Endothelial cell (in vitro differentiated cells): ENCODE measurements around the gene CD164. TPM values are rescaled to one million over a fixed set of nuclear protein-coding genes. Genes with fewer than 3 reads are reported as not detected.

Experiments
- DNase-seq: peaks from one replicate; pipeline ENCODE4 v3.0.0; 2021; ENCODE audit warnings: low spot score
- H3K27ac Mint-ChIP-seq: one replicate; pipeline ENCODE4 v1.8.0; 2021; ENCODE audit warnings: mixed read lengths, inconsistent platforms; ENCODE audit not compliant: unreplicated experiment
- H3K27me3 Mint-ChIP-seq: one replicate; pipeline ENCODE4 v1.8.0; 2021; ENCODE audit warnings: mild to moderate bottlenecking, moderate library complexity, mixed read lengths, inconsistent platforms; ENCODE audit not compliant: unreplicated experiment
- H3K36me3 Mint-ChIP-seq: one replicate; pipeline ENCODE4 v1.8.0; 2021; ENCODE audit warnings: mild to moderate bottlenecking, low read depth, mixed read lengths, inconsistent platforms; ENCODE audit not compliant: unreplicated experiment
- H3K4me1 Mint-ChIP-seq: one replicate; pipeline ENCODE4 v1.8.0; 2021; ENCODE audit warnings: mild to moderate bottlenecking, mixed read lengths, inconsistent platforms; ENCODE audit not compliant: unreplicated experiment
- H3K4me3 Mint-ChIP-seq: one replicate; pipeline ENCODE4 v1.8.0; 2021; ENCODE audit warnings: mild to moderate bottlenecking, mixed read lengths, inconsistent platforms; ENCODE audit not compliant: unreplicated experiment
- H3K9me3 Mint-ChIP-seq: one replicate; pipeline ENCODE4 v1.8.0; 2021; ENCODE audit warnings: mixed read lengths, inconsistent platforms; ENCODE audit not compliant: unreplicated experiment
- CTCF ChIP-seq: fragments of 200-600 bp; sonication (generic); IDR thresholded peaks from one replicate; pipeline ENCODE4 v1.5.0; 2021; ENCODE audit warnings: antibody characterized with exemption; ENCODE audit not compliant: unreplicated experiment
- total RNA-seq: library from RNA; stranded (reverse); fragmentation: NEBNext Ultra II Directional; extraction: Animal tissue kit (Norgen Biotek cat#: 25700); gene quantifications from one replicate; pipeline ENCODE4 v1.2.1, GENCODE V29; 2021; ENCODE audit not compliant: unreplicated experiment

The CD164 gene
- total RNA-seq, 1 donor from 2014 or later: 220 TPM

GRCh38 chr6:109358204-109358603, 24.1 kb downstream of the CD164 start:
- no peak for TF ChIP-seq CTCF
- H3K9me3 Mint-ChIP-seq: no peaks in the 10 kb centered on the region
- no peak for DNase-seq
- no peaks in the 10 kb centered on the region for H3K4me1 Mint-ChIP-seq
- no peak overlapping the region for H3K27ac Mint-ChIP-seq
- H3K36me3 Mint-ChIP-seq: peaks cover 65% of the 10 kb centered on the region
- H3K4me3 Mint-ChIP-seq: peak overlapping the region; percentile 39
- no peaks in the 10 kb centered on the region for H3K27me3 Mint-ChIP-seq

GRCh38 chr6:109356237-109356636, 26.0 kb downstream of the CD164 start:
- Mint-ChIP-seq H3K36me3 (peaks cover 68% of the 10 kb centered on the region), H3K27me3 (no peaks in the 10 kb centered on the region), H3K27ac (no peak overlapping the region), H3K4me3 (no peak overlapping the region), H3K4me1 (peaks cover 12% of the 10 kb centered on the region), H3K9me3 (no peaks in the 10 kb centered on the region)
- TF ChIP-seq CTCF: no peak
- no peak for DNase-seq

- H3K4me3 Mint-ChIP-seq: no peak overlapping the region
- no peak for DNase-seq
- no peak for TF ChIP-seq CTCF
- no peaks in the 10 kb centered on the region for H3K27me3 Mint-ChIP-seq
- peaks cover 12% of the 10 kb centered on the region for H3K4me1 Mint-ChIP-seq
- no peaks in the 10 kb centered on the region for H3K9me3 Mint-ChIP-seq
- no peak overlapping the region for H3K27ac Mint-ChIP-seq
- peaks cover 21% of the 10 kb centered on the region for H3K36me3 Mint-ChIP-seq
Observed at GRCh38 chr6:109351231-109352130, 30.8 kb downstream of the CD164 start.

DNA sequence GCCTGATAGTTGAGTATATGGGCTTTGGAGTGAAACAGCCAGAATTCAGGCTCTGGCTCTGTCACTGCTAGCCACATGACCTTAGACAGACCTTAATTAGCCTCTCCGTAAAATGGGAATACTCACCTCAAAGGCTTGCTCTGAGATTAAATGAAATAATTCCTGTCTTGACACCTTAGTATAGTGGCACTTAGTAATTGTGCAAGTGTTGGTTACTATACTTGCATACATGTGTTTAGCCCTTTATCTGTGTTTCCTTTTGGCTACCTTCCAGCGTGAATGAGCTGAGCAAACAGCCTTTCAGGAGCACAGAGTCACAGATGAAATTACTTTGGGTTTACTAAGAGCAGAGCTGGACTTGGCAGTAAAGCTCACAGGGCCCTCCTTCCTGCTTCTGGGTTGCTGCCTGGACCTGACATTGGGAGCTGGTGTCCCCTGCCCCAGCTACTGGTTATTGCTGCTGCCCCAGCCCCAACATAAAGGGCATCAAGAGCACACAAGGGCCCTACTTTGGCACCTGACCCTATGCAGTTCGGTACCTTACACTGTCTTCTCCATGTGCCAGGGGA, 32.8 kb downstream of the CD164 start:
- Mint-ChIP-seq H3K4me3 (no peak overlapping the region), H3K27ac (no peak overlapping the region), H3K27me3 (no peaks in the 10 kb centered on the region), H3K36me3 (peaks cover 16% of the 10 kb centered on the region), H3K9me3 (no peaks in the 10 kb centered on the region), H3K4me1 (peaks cover 12% of the 10 kb centered on the region)
- no peak for DNase-seq
- no peak for TF ChIP-seq CTCF

- no peaks in the 10 kb centered on the region for H3K27me3 Mint-ChIP-seq
Observed at GRCh38 chr6:109348226-109348625, 34.0 kb downstream of the CD164 start.

More at GRCh38 chr6:109348226-109348625, 34.0 kb downstream of the CD164 start:
- H3K4me3 Mint-ChIP-seq: no peak overlapping the region
- H3K27ac Mint-ChIP-seq: no peak overlapping the region
- no peak for DNase-seq
- H3K9me3 Mint-ChIP-seq: no peaks in the 10 kb centered on the region
- H3K4me1 Mint-ChIP-seq: peaks cover 12% of the 10 kb centered on the region
- TF ChIP-seq CTCF: no peak
- H3K36me3 Mint-ChIP-seq: peaks cover 14% of the 10 kb centered on the region
